ENCODE results near the gene ROMO1.

- TF ChIP-seq CTCF (IDR thresholded peaks at IDR 0.05) (no peak), POLR2A (IDR thresholded peaks at IDR 0.05) (no peak)
Observed at GRCh38 chr20:35721219-35721618, 22.0 kb downstream of the ROMO1 start.
